Measurements from ENCODE around the gene ACOT8. TPM values are rescaled to one million over a fixed set of nuclear protein-coding genes. Genes with fewer than 3 reads are reported as not detected.

ACOT8 gene
- total and polyA plus RNA-seq, 9 of the 15 experiments (the other 6 are each of a cell fraction or from before 2014, with no cell fraction given): 8.2 to 46.7 (median 20.7) TPM

DNA sequence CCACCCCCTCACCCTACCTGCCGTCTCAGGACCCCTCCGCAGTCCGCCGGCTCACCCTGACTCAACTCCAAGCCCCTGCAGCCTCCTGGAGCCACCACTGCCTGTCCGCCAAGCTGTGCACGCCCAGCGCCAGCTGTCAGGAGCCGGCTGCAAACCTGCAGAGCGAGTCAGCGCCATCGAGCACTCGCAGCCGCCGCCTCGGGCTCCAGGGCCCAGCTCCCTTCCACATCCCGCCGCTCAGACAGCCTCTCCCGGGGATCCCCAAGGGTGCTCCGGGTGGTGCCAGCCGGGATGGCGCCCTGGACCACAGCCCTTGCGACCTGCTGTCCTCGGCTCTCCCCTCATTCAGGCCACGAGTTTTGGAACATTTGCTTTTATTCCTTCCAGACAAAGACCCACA lies 34.3 kb downstream of the ACOT8 start:
- Histone ChIP-seq H3K36me3 (ENCODE audit: control insufficient read depth, insufficient read depth, low read length) (no peaks in the 10 kb centered on the region), H3K4me1 (replicated peaks in 1 of 2; ENCODE audit: control insufficient read depth in 2 of 2, insufficient read depth in 2 of 2, low read length in 2 of 2) (peaks cover 14 to 38% of the 10 kb centered on the region in 2 experiments; a peak in 4 of 5 replicates), H2AFZ (ENCODE audit: low read depth, low read length) (no peak overlapping the region), H4K20me1 (replicated peaks; ENCODE audit: control insufficient read depth, insufficient read depth, low read length) (no peaks in the 10 kb centered on the region), H3K79me2 (ENCODE audit: control insufficient read depth, insufficient read depth, low read length) (no peaks in the 10 kb centered on the region), H3K4me3 (no peak overlapping the region), H3K27ac (ENCODE audit: extremely low read depth, low read depth, low read length) (no peak overlapping the region), H3K9me3 (replicated peaks; ENCODE audit: control insufficient read depth, insufficient read depth, low read depth, low read length) (no peaks in the 10 kb centered on the region), H3K27me3 (ENCODE audit: control insufficient read depth in 2 of 2, insufficient read depth in 2 of 2, low read length in 2 of 2) (peaks cover 0 to 4% of the 10 kb centered on the region in 2 experiments; a peak in 1 of 5 replicates), H3K9me1 (ENCODE audit: control insufficient read depth, insufficient read depth, low read length) (no peaks in the 10 kb centered on the region), H3K9ac (ENCODE audit: insufficient read depth in 1 of 2, low read depth in 2 of 2, low read length in 2 of 2) (peak overlapping the region in 1 of 2 experiments; percentile 72; a peak in 2 of 4 replicates), H3K4me2 (ENCODE audit: insufficient read depth, low read length) (no peak overlapping the region)
- intact Hi-C loops (cut with micrococcal nuclease) (no loop called here), in situ Hi-C loops (cut with MboI) (no loop called here)
- ATAC-seq: no peak; the same call in 2 of the 3 replicates
- BruUV-seq (replicated peaks): no TSS peak
- TF ChIP-seq ZNF766 (CRISPR knock-in tag; conservative IDR thresholded peaks at IDR 0.05) (no peak), ZBTB33 (CRISPR knock-in tag; IDR thresholded peaks at IDR 0.05) (peak; percentile 89), NFXL1 (CRISPR knock-in tag; IDR thresholded peaks at IDR 0.05) (no peak), ZNF76 (CRISPR knock-in tag; IDR thresholded peaks at IDR 0.05; ENCODE audit: borderline replicate concordance) (no peak), ARNT (IDR thresholded peaks at IDR 0.05) (no peak)
- TF ChIP-seq, protein P1, sequence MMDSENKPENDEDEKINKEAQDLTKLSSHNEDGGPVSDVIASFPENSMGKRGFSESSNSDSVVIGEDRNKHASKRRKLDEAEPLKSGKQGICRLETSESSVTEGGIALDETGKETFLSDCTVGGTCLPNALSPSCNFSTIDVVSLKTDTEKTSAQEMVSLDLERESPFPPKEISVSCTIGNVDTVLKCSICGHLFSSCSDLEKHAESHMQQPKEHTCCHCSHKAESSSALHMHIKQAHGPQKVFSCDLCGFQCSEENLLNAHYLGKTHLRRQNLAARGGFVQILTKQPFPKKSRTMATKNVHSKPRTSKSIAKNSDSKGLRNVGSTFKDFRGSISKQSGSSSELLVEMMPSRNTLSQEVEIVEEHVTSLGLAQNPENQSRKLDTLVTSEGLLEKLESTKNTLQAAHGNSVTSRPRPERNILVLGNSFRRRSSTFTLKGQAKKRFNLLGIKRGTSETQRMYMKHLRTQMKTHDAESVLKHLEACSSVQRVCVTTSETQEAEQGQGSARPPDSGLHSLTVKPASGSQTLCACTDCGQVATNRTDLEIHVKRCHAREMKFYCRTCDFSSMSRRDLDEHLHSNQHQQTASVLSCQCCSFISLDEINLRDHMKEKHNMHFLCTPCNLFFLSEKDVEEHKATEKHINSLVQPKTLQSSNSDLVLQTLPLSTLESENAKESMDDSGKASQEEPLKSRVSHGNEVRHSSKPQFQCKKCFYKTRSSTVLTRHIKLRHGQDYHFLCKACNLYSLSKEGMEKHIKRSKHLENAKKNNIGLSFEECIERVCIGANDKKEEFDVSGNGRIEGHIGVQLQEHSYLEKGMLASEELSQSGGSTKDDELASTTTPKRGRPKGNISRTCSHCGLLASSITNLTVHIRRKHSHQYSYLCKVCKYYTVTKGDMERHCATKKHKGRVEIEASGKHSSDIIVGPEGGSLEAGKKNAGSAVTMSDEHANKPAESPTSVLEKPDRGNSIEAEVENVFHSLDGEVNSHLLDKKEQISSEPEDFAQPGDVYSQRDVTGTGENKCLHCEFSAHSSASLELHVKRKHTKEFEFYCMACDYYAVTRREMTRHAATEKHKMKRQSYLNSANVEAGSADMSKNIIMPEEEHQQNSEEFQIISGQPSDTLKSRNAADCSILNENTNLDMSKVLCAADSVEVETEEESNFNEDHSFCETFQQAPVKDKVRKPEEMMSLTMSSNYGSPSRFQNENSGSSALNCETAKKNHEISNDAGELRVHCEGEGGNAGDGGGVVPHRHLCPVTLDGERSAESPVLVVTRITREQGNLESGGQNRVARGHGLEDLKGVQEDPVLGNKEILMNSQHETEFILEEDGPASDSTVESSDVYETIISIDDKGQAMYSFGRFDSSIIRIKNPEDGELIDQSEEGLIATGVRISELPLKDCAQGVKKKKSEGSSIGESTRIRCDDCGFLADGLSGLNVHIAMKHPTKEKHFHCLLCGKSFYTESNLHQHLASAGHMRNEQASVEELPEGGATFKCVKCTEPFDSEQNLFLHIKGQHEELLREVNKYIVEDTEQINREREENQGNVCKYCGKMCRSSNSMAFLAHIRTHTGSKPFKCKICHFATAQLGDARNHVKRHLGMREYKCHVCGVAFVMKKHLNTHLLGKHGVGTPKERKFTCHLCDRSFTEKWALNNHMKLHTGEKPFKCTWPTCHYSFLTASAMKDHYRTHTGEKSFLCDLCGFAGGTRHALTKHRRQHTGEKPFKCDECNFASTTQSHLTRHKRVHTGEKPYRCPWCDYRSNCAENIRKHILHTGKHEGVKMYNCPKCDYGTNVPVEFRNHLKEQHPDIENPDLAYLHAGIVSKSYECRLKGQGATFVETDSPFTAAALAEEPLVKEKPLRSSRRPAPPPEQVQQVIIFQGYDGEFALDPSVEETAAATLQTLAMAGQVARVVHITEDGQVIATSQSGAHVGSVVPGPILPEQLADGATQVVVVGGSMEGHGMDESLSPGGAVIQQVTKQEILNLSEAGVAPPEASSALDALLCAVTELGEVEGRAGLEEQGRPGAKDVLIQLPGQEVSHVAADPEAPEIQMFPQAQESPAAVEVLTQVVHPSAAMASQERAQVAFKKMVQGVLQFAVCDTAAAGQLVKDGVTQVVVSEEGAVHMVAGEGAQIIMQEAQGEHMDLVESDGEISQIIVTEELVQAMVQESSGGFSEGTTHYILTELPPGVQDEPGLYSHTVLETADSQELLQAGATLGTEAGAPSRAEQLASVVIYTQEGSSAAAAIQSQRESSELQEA (IDR thresholded peaks at IDR 0.05; ENCODE audit: low read depth): no peak
- DNase-seq (ENCODE audit: extremely low read depth in 1 of 4, low spot score in 3 of 4): no peak
- CTCF ChIA-PET (ENCODE audit: low intra/inter-chr PET ratio): interaction anchor here (0.6 kb wide), 1 partner anchor 39 kb away, joined by 4 read pairs; no protein-coding TSS in a partner anchor
- no peak for FAIRE-seq
- POLR2A ChIA-PET: interaction anchor here (0.6 to 0.9 kb wide), 4 partner anchors 8 to 1718 kb away, joined by 3 read pairs; partner anchors contain the start of gene SNX21
- 25% methylated on average over 21 of the region's 24 CpGs for WGBS (ENCODE audit: insufficient coverage, low coverage, missing lambda C conversion rate)

Data from K562 (cell line).